Head of caudate nucleus (tissue), 42 donors: ENCODE measurements around the gene PRRC2A.

ENCODE experiments used
- DNase-seq, 42 donors: peaks; one replicate each; pipeline versions ENCODE4 v3.0.0 to v3.0.0-alpha.2; 2020 to 2021; ENCODE audit warnings: mixed read lengths in 7 of 42
- intact Hi-C: fragments of 100-400 bp; cut with DNase I; formaldehyde crosslinking; loops from one replicate; pipeline ENCODE4 v1.15.0; 2022

Gene PRRC2A

DNA sequence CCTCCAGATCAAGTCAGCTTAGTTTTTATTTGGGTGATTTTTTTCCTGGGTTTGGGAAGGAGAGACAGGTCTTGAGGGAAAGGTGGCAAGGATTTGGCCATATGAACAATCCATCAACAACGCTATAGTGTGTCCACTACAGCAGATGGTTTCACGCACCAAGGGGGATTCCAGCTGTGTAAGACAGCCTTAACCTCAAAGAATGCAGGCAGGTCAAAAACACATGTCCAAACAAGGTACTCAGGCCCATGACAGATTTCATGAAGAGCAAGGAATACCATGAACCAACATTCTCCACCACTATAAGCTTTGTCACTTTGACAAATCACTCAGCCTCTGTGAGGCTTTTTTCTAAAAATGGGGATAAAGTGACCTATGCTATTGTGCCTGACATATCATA lies 3.5 kb upstream of the PRRC2A start:
- intact Hi-C loops, result no loop called here
- DNase-seq, result no peak

GRCh38 chr6:31619805-31620585 lies 520 bp upstream of the PRRC2A start:
- DNase-seq, result peak; percentile 90 to 99 (median 97)
- intact Hi-C loops, result loop anchor here (5.0 kb wide), 2 partner anchors 47 to 78 kb away; partner anchors contain the start of genes CSNK2B, DDX39B and LY6G5B

DNA sequence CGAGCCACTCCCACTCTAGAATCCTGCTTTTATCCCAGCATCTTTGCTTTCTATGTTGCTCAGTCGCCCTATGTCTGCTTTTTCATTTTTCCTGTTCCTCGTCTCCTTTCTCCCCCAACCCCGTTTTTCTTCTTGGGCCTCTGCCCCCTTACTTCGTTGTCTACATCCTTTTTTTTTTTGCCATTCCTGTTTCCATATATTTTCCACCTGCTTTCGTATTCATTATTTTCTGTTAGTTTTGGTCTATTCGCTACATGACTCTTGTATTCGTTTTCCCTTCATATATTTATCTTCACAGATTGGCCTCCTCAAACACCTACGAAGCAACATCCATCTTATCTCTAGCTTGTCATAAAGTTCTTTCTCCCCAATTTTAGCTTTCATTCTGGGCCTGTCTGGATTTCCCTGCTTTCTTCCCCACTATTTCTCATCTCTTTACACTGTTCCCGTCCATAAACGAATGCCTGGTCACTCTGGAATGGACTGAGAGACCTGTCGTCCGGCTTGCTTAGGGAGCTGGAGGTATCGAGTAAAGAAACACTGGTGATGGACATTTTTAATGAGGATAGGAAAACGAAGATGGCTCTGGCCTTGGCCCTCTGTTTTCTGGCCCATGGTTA lies 915 bp downstream of the PRRC2A start:
- no peak for DNase-seq
- intact Hi-C loops, result loop anchor here (5.0 kb wide), 2 partner anchors 46 to 79 kb away; partner anchors contain the start of genes CSNK2B, DDX39B and LY6G5B

- intact Hi-C loops, result loop anchor here (5.0 kb wide), 2 partner anchors 45 to 80 kb away; partner anchors contain the start of genes CSNK2B, DDX39B and LY6G5B
- DNase-seq, result no peak
These were observed 1.5 kb downstream of the PRRC2A start for GRCh38 chr6:31621991-31622390.

GRCh38 chr6:31622684-31623091 lies 2.2 kb downstream of the PRRC2A start:
- DNase-seq, result no peak
- intact Hi-C loops, result loop anchor here (5.0 kb wide), 2 partner anchors 45 to 80 kb away; partner anchors contain the start of genes CSNK2B, DDX39B and LY6G5B

DNA sequence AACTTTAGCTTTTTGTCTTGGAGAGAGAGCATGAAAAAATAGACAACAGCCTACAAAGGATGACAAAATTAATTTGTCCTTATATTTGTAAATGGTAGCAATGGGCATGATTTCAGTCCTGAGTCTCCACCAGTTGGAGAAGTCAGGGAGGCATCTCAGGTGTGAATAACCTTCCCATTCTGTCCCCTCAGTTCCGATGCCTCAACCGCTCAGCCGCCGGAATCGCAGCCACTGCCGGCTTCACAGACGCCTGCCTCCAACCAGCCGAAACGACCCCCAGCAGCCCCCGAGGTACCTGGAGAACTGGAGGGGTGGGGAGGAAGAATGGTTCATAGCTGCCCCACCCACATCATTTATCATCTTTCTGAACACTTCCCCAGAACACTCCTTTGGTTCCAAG lies 3.6 kb downstream of the PRRC2A start:
- intact Hi-C loops, result loop anchor here (5.0 kb wide), 2 partner anchors 43 to 82 kb away; partner anchors contain the start of genes CSNK2B, DDX39B and LY6G5B
- DNase-seq, result no peak

DNA sequence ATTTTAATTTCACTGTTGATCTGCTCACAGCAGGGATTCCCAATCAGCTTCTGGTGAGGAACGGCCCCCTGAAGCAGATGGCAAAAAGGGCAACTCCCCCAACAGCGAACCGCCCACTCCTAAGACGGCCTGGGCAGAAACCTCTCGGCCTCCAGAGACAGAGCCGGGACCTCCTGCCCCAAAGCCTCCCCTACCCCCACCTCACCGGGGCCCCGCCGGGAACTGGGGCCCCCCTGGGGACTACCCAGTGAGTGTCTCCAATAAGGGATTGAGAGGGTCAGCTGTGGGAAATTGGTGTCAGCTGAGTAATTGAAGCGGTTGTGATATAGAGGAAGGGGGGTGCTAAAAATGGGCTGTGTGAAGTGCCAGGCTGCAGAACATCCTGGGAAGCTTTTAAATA lies 6.4 kb downstream of the PRRC2A start:
- DNase-seq, result no peak
- intact Hi-C loops, result no loop called here

GRCh38 chr6:31627690-31628287 lies 7.3 kb downstream of the PRRC2A start:
- intact Hi-C loops, result no loop called here
- no peak for DNase-seq

DNA sequence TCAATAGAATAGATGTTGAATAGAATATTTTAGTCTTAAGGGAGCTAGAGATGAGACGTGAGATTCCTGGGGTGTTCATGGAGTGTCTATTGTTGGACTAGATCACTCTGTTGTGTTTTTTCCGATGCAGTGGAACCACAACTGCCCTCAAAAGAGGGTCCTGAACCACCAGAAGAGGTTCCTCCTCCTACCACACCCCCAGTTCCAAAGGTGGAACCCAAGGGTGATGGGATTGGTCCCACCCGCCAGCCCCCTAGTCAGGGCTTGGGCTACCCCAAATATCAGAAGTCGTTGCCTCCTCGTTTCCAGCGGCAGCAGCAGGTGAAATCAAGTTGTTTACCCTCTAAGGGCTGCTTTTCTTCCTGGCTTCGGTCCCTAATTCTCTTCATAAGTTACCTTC lies 8.5 kb downstream of the PRRC2A start:
- intact Hi-C loops, result no loop called here
- no peak for DNase-seq

GRCh38 chr6:31630177-31630934 lies 9.8 kb downstream of the PRRC2A start:
- DNase-seq, result no peak
- intact Hi-C loops, result no loop called here

GRCh38 chr6:31631209-31631608 lies 10.7 kb downstream of the PRRC2A start:
- DNase-seq, result no peak
- intact Hi-C loops, result no loop called here

GRCh38 chr6:31631681-31632278 lies 11.3 kb downstream of the PRRC2A start:
- intact Hi-C loops, result no loop called here
- no peak for DNase-seq

DNA sequence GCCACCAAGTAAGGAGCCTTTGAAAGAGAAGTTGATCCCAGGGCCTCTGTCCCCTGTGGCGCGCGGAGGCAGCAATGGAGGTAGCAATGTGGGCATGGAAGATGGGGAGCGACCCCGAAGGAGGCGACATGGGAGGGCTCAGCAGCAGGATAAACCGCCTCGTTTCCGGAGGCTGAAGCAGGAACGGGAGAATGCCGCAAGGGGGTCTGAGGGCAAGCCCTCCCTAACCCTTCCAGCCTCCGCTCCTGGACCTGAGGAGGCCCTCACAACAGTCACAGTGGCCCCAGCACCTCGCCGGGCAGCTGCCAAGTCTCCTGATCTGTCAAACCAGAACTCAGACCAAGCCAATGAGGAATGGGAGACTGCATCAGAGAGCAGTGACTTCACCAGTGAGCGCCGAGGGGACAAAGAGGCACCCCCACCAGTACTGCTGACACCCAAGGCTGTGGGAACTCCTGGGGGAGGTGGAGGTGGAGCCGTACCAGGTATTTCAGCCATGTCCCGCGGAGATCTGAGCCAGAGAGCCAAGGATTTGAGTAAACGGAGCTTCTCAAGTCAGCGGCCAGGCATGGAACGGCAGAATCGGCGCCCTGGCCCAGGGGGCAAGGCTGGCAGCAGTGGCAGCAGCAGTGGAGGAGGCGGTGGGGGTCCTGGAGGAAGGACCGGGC lies 11.9 kb downstream of the PRRC2A start:
- intact Hi-C loops, result no loop called here
- no peak for DNase-seq

DNA sequence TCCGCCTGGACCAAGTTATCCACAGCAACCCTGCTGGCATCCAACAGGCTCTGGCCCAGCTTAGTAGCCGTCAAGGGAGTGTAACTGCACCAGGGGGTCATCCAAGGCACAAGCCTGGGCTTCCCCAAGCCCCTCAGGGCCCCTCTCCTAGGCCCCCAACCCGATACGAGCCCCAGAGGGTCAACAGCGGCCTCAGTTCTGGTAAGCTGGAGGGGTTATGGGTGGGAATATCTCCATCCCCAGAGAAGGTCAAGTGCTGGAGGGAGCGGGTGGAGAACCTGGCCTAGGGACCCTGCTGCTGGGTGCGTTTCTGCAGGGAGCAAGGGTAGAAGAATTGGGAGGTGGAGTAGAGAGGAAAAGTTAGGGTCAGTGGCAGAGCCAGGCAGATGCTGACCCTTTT lies 12.9 kb downstream of the PRRC2A start:
- no peak for DNase-seq
- intact Hi-C loops, result no loop called here

DNA sequence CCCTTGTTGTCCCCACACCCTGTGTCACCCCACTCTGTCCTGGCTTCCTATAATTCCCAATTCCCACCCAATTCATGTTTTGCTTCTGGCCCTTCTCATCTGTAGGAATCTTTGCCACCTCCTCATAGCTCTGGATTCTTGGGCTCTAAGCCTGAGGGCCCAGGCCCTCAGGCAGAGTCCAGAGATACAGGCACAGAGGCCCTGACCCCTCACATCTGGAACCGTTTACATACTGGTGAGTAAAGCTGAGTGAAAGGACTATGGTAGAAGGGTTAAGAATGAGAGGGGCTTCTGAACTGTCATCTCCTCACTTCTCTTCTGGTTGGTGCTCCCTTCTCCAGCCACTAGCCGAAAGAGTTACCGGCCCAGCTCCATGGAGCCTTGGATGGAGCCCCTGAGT lies 13.6 kb downstream of the PRRC2A start:
- no peak for DNase-seq

DNA sequence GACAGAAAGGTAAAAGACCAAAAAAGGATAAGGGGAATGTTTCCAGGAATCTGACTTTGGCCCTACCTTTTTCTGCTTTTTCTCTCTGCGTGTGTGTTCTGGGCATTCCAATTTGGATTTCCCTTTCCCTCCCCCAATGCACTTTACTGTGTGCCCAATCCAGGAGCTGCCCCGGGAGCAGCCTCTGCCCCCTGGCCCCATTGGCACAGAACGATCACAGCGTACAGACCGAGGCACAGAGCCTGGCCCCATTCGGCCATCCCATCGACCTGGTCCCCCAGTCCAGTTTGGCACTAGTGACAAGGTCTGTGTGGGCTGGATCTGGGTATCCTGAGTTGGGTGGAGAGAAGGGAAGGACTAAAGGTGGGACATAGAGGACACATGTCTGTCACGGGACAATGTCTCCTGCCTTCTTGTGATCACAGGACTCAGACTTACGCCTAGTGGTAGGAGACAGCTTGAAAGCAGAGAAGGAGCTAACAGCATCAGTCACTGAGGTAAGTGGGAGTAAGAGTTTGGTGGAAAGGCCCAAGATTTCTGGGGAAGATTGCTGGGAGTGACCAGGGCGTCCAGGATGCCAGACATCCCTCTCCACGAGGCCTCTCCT lies 14.6 kb downstream of the PRRC2A start:
- intact Hi-C loops, result no loop called here
- no peak for DNase-seq

More for the DNA sequence above, 13.6 kb downstream of the PRRC2A start:
- intact Hi-C loops, result no loop called here

- DNase-seq, result no peak
- intact Hi-C loops, result no loop called here
These were observed 16.4 kb downstream of the PRRC2A start for GRCh38 chr6:31636698-31637596.
